HG03175 (cell line): ENCODE results near the gene SAPCD1.

Experiments used
- ATAC-seq: cut with Tn5 transposase; IDR thresholded peaks from one replicate; pipeline ENCODE4 v1.9.1; 2021; ENCODE audit warnings: mild to moderate bottlenecking, moderate library complexity; ENCODE audit not compliant: unreplicated experiment

SAPCD1 gene

DNA sequence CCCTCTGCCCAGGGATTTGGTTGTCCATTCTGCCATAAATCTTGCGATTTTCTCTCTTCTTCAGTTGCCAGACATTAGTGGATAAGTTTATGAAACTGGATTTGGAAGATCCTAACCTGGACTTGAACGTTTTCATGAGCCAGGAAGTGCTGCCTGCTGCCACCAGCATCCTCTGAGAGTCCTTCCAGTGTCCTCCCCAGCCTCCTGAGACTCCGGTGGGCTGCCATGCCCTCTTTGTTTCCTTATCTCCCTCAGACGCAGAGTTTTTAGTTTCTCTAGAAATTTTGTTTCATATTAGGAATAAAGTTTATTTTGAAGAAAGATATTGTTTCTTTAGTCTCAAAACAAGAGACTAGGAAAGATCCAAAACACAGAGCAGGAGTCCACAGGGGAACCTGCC is at the start of gene SAPCD1:
Gene SAPCD1 (plus strand): TSS at position 301 of the 400 bp plus-strand sequence. CDS start 399 bp downstream, outside the sequence.
- ATAC-seq = no peak

DNA sequence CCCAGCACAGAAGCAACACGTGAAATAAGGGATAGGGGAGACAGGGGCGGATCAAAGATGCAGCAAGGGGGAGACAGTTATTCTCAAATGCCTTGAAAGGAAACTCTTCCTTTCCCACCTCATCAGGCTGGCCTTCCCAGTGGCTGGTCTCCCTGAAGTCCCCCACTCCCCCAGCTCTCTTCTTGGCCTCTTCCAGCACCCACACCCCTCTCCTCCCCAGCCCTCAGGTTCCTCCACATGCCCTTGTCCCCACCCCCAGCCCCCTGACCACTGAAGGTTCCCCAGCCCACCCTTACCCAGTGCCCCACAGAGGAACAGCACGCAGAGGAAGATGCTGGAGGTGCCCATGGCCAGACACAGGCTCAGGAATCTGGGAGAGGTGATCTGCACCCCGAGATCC is 49.0 kb upstream of the SAPCD1 start:
- ATAC-seq = no peak

DNA sequence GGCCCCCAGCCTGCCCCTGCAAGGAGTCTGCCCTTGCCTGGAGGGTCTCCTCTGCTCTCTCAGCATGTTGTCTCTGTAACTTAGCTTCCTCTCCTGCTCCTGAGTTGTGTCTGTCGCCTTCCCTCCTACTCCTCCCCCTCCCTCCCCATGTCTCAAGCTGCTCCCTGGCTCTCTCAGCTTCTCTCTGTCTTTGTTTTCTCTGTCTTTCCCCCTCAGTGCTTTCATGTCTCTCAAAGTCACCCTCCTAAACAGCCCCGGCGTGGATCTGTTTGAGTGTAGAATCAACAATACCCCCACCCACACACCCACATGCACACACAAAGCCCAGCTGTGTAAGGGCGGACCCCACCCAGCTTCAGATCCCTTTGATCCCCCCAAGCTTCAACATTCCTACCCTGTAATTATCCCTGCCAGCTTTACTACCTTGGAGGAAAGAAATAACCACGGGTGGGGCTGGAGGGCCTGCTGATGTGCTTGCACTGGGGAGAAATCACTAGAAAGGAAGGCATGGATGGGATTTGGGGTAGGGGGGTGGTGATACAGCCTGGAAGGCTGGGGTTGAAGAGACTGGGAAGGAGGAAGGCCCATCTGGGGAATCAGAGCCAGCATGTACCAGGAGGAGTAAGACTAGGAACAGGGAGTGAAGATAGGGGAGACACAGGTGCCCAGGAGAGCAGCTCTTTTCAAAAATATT is 48.3 kb upstream of the SAPCD1 start:
- ATAC-seq = no peak

DNA sequence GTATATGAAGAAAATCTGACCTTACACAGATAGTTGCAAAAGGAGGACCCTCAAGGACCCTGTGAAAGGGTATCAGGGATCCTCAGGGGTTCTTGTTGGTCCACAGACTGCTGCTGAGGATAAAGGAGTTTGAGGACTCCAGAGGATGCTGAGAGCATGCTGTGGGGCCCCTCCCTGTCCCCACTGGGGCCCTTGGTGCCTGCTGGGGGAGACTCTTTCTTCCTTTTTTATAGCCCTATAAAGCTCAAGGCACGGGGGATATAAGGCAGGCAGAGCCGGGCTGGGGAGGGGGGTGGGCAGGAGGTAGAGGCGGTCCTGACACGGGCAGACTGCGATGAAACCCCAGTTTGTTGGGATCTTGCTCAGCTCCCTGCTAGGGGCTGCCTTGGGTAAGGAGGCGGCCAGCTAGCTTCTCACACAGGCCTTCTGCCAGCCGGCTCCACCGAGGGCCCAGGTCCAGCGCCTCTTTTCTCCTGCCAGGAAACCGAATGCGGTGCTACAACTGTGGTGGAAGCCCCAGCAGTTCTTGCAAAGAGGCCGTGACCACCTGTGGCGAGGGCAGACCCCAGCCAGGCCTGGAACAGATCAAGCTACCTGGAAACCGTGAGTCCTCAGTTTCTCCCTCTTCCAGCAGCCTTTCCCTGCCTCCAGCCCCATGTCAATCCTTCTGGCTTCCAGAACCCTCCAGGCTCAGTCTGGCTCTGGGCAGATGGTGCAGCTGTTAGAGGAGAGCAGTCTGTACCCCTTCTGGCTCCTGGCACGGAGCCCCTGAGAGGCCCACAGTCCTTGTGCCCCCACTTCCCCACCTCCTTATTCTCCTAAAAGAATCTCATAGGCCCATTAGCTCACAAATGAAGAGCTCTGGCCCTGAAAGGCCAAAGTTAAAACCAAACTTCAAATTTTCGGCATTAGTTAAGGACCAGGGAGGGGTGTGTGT is 47.2 kb upstream of the SAPCD1 start, which contains the start of gene LY6G6D:
Gene LY6G6D (plus strand): TSS at position 327 of the 937 bp plus-strand sequence. CDS start 8 bp downstream, at position 335.
- no peak for ATAC-seq

DNA sequence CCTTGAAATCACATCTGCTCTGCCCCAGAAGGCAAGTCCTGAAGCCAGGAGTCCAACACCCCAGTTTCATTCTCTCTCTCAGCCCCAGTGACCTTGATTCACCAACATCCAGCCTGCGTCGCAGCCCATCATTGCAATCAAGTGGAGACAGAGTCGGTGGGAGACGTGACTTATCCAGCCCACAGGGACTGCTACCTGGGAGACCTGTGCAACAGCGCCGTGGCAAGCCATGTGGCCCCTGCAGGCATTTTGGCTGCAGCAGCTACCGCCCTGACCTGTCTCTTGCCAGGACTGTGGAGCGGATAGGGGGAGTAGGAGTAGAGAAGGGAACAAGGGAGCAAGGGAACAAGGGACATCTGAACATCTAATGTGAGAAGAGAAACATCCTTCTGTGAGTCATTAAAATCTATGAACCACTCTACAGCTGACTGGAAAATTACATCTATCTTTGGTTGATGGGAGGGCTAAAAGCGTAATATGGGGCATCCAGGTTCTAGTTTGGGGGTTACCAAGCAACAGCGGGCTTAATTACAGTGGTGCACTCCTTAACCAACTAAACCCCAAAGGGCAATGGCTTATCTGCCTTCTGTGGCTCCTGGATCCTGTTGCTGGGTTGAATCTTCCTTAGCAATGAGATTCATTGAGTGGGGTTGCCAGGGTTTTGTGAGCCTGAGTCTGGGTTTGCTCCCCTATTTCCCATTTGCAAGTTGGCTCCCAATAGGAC is 44.8 kb upstream of the SAPCD1 start:
- ATAC-seq = no peak

DNA sequence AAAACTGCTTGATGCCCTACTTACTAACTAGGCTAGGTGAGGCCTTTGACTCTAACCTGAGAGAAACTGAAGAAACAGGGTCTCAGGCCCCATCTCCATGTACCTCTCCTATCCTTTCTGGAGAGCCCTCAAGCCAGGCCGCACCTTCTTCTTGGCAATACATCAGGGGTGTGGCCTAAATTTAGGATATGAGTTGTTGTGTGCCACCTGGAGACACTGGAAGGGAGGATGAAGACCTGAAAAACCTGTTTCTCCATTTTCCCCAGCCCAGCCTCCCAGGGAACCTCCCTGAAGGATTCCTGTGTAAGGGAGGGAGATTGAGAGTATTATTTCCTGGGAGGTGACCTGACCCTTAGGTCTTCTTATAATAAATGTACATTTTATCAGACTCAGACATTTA is 44.2 kb upstream of the SAPCD1 start:
- no peak for ATAC-seq

DNA sequence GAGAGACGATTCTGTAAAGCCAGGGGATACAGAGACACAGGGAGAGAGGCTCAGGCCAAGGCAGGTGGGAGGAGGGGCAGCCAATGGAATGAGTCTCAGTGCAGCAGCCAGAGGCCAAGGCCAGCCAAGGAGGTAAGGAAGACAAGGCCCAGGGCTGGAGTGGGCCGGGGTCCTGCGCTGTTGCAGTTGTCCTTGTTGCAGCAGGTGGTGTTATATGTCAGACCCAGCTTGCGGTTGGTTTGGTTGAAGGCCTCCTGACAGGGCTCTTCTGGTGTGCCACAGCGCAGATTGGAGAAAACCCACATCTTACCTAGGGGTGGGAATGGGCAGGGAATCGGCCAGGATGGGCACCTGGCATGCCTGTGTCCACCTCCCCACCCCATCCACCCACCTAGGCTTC is 43.5 kb upstream of the SAPCD1 start:
- no peak for ATAC-seq

DNA sequence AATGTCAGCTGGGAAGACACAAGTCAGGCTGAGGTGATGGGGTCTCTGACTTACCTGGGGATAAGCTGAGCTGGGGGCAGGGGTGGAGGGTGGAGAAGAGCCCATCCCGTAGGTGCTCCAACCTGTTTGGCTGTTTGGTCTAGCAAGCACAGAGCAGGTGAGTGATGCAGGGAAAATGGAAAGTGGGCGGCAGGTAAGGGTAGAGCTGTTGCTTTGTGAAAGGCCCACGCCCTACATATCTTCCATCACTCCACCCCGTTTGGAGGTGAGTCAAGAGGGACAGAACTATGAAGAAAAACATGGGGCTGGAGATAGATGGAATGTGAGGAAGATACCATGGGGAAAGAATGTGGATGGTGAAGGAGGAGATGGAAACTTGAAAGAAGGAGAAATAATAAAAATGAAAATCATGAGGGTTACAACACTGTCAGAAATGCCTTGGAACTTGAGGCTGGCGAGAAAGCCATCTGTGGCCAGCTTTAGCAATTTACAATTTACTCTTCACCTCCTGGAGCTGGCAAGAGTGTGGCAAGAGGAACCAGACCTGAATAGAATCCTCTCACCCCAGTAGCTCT is 42.2 kb upstream of the SAPCD1 start:
- ATAC-seq = no peak

DNA sequence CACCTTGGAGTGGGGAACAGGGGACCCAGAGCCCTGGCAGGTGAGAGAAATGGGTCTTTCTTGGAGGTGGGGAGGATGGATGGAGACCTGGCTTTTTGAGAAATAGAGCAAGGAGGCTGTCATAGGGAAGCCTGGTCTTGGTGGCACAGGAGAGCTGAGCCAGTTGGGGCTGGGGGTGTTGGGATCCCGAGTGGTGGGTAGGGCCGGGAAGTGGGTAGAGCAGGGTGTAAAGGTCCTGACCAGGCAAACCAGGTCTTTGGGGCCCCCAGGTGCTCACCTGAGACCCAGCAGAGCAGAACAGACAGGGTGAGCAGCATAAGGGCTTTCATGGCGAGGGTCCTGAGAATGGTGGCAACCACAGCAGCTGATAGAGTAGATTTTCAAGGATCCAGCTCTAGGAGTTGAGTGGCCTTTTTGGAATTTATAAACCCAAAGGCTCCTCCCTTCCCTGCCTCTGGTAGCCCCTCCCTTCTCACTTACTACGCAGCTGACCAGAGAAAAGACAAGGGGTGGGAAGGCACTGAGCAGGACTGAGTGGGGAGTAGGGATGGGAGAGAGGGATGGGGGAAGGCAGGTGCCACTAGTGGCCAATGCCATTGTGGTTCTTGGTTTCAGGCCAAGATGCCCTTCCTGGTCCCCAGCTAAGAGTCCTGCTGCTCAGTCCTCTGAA is 41.0 kb upstream of the SAPCD1 start, which contains the start of gene LY6G6C:
Gene LY6G6C (minus strand): TSS at position 396 of the 670 bp plus-strand sequence. CDS start 67 bp downstream, at position 329.
- no peak for ATAC-seq

DNA sequence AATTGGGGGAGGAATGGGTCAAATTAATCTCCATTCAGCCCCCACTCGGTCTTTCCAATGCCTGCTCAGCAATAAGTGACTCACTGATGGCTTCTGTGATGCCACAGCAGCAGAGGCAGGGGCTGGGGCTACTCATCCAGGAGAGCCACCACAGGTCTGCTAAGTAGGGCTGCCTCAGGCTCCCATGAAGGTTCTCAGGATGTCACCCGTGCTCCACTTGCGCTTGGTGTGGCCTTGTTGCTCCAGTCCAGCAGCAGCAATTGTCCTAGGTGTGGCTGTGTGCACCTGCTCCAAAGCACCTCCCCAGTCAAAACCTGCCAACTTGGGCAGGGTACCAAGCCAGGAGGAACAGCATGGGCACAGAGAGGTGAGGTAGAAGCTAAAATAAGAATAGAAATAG is 40.3 kb upstream of the SAPCD1 start:
- ATAC-seq = no peak

DNA sequence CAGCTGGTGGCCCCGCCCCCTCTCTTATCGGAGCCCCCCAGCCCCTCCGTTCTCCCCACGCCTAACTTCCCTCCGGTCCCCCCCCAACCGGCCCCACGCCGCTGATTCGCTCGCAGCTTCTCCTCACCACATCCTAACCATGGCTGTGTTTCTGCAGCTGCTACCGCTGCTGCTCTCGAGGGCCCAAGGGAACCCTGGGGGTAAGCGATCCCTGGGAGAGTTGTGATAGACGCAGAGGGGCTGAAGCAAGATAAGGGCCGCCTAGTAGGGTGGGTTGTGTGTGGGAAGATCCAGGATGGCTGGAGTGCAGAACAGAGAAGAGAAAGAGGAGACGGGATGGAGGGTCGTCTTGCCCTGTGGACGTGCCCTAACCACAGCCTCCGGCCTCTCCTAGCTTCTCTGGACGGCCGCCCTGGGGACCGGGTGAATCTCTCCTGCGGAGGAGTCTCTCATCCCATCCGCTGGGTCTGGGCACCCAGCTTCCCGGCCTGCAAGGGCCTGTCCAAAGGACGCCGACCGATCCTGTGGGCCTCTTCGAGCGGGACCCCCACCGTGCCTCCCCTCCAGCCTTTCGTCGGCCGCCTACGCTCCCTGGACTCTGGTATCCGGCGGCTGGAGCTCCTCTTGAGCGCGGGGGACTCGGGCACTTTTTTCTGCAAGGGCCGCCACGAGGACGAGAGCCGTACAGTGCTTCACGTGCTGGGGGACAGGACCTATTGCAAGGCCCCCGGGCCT is 39.0 kb upstream of the SAPCD1 start, which contains the start of gene MPIG6B:
Gene MPIG6B (plus strand): TSS at position 129 of the 735 bp plus-strand sequence. CDS start 11 bp downstream, at position 140.
- no peak for ATAC-seq

DNA sequence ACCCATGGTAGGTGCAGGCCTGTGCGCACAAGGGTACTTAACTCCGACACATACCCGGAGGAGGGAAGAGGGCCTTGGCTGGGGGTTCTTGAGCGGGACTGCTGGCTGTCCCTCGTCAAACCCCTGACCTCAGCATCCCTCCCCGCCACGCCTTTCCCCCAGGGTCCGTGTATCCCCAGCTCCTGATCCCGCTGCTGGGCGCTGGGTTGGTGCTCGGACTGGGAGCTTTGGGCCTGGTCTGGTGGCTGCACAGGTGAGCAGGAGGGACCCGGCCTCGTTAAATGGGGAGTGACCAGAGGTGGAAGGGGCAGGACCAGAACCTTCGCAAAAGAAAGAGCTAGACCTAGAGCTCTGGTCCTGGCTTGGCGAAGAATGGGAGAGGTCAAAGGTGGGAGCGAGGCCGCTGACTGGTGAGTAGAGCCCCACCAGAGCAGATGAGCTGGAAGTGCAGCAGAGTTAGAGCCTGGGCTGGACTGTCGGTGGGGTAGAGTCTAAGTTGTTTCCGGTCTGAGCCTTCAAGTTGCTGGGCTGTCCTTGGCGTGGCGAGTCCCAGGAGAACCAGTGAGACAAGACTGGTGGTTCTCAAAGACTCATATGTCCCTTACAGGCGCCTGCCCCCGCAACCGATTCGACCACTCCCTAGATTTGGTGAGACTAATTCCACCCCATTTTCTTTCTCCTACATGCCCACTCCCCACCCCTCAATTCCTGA is 38.3 kb upstream of the SAPCD1 start:
- ATAC-seq = no peak

DNA sequence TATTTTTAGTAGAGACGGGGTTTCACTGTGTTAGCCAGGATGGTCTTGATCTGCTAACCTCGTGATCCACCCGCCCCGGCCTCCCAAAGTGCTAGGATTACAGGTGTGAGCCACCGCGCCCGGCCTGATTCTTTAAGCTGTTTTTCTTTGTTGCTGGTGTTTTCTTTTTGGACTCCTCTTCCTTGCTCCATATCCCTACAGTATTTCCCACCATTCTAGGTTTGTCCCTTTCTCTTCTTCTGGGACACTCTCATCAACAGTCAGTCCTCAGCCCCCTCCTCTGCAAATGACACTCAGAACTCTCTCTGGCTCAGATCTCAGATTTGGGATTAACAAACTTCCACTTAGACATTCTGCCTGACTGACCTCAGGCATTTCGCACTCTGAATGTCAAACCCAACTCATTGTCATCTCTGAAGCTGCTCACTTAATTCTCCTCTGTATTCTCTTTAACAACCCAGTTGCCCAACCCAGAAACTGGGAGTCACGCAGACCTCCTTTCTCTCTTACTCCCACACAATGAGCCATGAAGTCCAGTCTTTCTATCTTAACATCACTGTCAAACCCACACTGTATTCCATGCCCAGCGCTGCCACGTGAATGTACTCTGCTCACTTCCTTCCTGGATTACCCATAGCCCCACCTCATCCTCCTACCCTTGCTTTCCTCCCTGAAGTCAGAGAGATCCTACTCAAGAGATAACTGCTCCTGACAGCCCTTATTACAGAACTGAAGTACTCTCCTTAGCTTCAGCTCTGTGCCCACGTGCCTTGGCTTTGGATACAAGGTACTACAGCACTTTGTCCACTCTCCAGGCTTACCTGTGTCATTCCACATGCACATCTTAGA is 36.7 kb upstream of the SAPCD1 start:
- ATAC-seq = no peak

DNA sequence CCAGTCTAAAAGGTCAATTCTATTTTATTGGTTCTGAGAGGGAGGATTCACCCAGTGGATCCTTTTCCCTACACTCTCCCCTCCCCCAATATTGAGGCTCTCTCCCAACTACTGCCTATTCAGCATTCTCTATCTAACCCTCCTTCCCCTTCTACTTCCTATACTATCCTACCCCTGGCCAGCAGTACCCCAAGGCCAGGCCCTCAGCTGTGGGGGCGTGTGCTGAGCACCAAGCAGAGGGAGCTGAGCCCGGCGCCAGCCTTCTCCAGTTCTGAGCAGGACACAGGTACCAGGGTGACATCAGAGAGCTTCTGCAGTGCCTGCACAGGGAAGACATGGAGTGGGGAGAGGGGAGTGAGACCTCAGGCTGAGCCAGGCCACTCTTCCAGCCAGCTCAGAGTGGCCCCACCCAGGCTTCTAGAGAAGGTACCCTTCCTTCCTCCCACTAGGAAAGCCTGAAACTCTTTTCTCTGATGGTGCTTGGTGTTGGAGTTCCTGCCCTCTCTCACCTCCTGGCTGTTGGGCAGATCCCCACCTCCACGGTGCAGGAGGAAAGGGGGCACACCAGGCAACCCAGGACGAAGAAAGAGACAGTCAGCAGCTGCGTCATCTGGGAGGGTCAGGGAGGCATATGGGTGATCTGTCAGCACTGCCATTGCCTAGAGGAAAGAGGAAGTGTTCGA is 35.3 kb upstream of the SAPCD1 start:
- peak; percentile 73 for ATAC-seq

DNA sequence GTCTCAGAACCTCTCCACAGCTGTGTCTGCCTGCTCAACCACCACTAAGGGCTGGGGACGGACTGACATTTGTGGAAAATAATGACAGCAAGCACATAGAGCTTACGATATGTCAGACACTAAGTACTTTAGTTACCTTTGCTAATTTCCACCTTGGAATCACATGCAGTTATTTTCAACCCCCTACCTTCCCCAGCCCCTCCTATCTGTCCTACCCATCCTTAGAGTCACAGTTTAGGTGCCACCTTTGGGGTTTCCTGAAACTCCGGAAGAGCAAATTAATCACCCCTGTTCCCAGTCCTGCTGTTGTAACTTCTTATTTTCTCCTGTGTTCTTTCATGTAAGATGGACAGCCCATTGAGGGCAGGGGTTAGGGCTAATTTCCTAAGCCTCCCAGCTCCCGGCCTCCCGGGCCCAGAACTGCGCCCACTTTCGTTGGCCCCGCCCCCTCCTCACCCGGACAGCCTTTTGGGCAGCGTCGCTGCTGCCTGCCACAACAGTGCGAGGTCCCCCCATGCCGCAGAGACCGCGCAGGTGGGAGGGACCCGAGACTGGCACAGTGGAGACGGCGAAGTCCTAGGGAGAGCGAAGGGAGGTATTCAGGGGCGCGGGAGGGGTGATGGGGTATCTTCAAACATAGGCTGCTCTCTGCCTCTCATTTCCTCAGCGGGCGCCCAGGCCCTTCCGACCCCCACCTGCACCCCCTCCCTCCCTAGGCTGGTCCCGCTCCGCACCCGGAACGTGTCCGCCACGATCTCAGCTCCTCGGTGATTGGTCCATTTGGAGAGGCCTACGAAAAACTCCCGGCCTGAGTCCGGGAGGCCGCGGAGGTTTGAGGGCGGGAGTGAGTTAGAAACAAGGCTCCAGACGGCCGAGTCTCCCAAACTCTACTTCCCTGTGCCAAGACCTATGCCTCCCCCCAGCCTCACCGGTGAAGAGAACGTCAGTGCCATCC is 34.5 kb upstream of the SAPCD1 start:
- no peak for ATAC-seq
